GM21423 (cell line): Measurements from ENCODE around the gene NAA25.

ENCODE experiments used
- ATAC-seq: cut with Tn5 transposase; IDR thresholded peaks from one replicate; pipeline ENCODE4 v1.9.1; 2021; ENCODE audit warnings: mild to moderate bottlenecking, moderate library complexity; ENCODE audit not compliant: unreplicated experiment

The NAA25 gene

DNA sequence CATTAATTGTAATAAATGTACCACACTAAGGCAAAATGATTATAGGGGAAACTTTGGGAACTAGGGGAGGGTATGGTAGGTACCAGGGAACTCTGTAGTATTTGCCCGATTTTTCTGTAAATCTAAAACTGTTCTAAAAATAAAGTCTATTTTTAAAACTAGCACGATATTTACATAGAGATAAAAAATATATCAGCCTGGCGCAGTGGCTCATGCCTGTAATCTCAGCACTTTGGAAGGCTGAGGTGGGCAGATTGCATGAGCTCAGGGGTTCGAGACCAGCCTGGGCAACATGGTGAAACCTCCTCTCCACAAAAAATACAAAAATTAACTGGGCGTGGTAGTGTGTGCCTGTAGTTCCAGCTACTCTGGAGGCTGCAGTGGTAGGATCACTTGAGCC, 128.0 kb downstream of the NAA25 start:
- ATAC-seq: no peak

GRCh38 chr12:111978545-111978944, 130.0 kb downstream of the NAA25 start:
- no peak for ATAC-seq

DNA sequence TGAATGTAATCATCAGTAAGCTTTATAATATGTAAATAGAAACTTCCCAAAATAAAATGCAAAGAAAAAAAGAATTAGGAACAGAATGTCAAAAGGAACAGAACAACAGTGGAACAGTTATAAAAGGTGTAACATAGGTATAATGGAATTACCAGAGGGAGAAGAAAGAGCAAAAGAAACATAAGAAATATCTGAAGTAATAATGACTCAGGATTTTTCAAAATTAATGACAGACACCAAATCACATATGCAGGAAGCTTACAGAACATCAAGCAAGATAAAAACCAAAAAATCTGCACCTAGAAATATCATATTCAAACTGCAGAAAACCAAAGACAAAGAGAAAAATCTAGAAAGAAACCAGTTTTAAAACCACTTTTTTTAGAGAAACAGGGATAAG, 131.7 kb downstream of the NAA25 start:
- ATAC-seq: no peak
